ENCODE results near the gene GEMIN7. TPM values are rescaled to one million over a fixed set of nuclear protein-coding genes. Genes with fewer than 3 reads are reported as not detected.

The GEMIN7 gene
- total and polyA plus RNA-seq, 2 of the 13 experiments (the other 11 are each of a cell fraction or from before 2014, with no cell fraction given): 24.1 to 30.6 TPM

GRCh38 chr19:45098521-45099466, 19.7 kb downstream of the GEMIN7 start:
- 34% methylated on average over 7 of the region's 15 CpGs for WGBS (ENCODE audit: low lambda C conversion rate)
- in situ Hi-C loops (cut with HindIII; ENCODE audit: extremely low pct_ligation_motif_present, low pct_unique_long_range_greater_than_20kb) (no loop called here), intact Hi-C loops (cut with micrococcal nuclease; ENCODE audit: unreplicated experiment) (no loop called here)
- peak; percentile 56 for FAIRE-seq
- peak overlapping the region; percentile 69 for H3K9ac ChIP-seq (ENCODE audit: insufficient read depth, low read depth, low read length)
- no TSS peak for BruUV-seq (replicated peaks)
- POLR2A ChIA-PET: interaction anchor here (0.7 to 3.2 kb wide), 11 partner anchors 14 to 302 kb away, joined by 3 to 13 read pairs (median 5); partner anchors contain the start of genes BLOC1S3, CLASRP, GEMIN7 and TRAPPC6A
- peaks cover 0 to 5% of the 10 kb centered on the region in 2 experiments; a peak in 3 of 5 replicates for H3K36me3 ChIP-seq (replicated peaks in 1 of 2; ENCODE audit: control insufficient read depth in 1 of 2, insufficient read depth in 2 of 2, low read length in 2 of 2)
- peaks cover 100% of the 10 kb centered on the region for H3K4me1 ChIP-seq (ENCODE audit: insufficient read depth, low read length)
- peak overlapping the region; percentile 85 for H3K4me2 ChIP-seq (ENCODE audit: low read depth, low read length)
- H4K20me1 ChIP-seq (ENCODE audit: insufficient read depth, low read length): peaks cover 18% of the 10 kb centered on the region
- no peaks in the 10 kb centered on the region; a peak in 1 of 5 replicates for H3K27me3 ChIP-seq (ENCODE audit: control insufficient read depth in 1 of 2, insufficient read depth in 2 of 2, low read length in 2 of 2)
- H3K4me3 ChIP-seq (replicated peaks in 1 of 3; ENCODE audit: insufficient read depth in 1 of 3, low read depth in 2 of 3, low read length in 3 of 3): peak overlapping the region in 2 of 3 experiments; percentile 4 to 58; a peak in 5 of 6 replicates
- no peaks in the 10 kb centered on the region for H3K9me3 ChIP-seq (ENCODE audit: low read length)
- H2AFZ ChIP-seq (ENCODE audit: low read length): no peak overlapping the region
- H3K79me2 ChIP-seq (ENCODE audit: insufficient read depth, low read length): peaks cover 98% of the 10 kb centered on the region
- CTCF ChIA-PET (ENCODE audit: low intra/inter-chr PET ratio, low total read pairs): no interaction called here
- H3K27ac ChIP-seq (ENCODE audit: extremely low read length, insufficient read depth, low read length): peak overlapping the region; percentile 74
- peak; percentile 40 for DNase-seq (ENCODE audit: low spot score)
- peak; percentile 2 for ATAC-seq
- peak; percentile 44 for TF ChIP-seq TCF7 (IDR thresholded peaks at IDR 0.05; ENCODE audit: low read depth)
- TF ChIP-seq JARID2 (CRISPR knock-in tag; IDR thresholded peaks at IDR 0.05; ENCODE audit: insufficient replicate concordance): no peak
- no peak for TF ChIP-seq RCOR2 (CRISPR knock-in tag; IDR thresholded peaks at IDR 0.05)
- TF ChIP-seq REXO4 (CRISPR knock-in tag; IDR thresholded peaks at IDR 0.05; ENCODE audit: borderline replicate concordance): no peak
- TF ChIP-seq RBM39 (IDR thresholded peaks at IDR 0.05; ENCODE audit: low read depth, low read length, poor library complexity, severe bottlenecking): no peak
- peak; percentile 54; the same call in 1 of the 2 replicates for TF ChIP-seq SSRP1 (CRISPR knock-in tag; IDR thresholded peaks at IDR 0.05)
- TF ChIP-seq, protein P1, sequence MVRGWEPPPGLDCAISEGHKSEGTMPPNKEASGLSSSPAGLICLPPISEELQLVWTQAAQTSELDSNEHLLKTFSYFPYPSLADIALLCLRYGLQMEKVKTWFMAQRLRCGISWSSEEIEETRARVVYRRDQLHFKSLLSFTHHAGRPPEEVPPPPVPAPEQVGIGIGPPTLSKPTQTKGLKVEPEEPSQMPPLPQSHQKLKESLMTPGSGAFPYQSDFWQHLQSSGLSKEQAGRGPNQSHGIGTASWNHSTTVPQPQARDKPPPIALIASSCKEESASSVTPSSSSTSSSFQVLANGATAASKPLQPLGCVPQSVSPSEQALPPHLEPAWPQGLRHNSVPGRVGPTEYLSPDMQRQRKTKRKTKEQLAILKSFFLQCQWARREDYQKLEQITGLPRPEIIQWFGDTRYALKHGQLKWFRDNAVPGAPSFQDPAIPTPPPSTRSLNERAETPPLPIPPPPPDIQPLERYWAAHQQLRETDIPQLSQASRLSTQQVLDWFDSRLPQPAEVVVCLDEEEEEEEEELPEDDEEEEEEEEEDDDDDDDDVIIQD (CRISPR knock-in tag; IDR thresholded peaks at IDR 0.05; ENCODE audit: low read depth): 0 out of 2 replicates have a peak, but pooled peaks have one; percentile 6
- TF ChIP-seq FOXK2 (IDR thresholded peaks at IDR 0.05): no peak
- no peak for TF ChIP-seq YEATS2 (CRISPR knock-in tag; IDR thresholded peaks at IDR 0.05; ENCODE audit: borderline replicate concordance)
- no peak for TF ChIP-seq SP1 (IDR thresholded peaks at IDR 0.05)
- TF ChIP-seq SP1 (CRISPR knock-in tag; IDR thresholded peaks at IDR 0.05): no peak
- no peak for TF ChIP-seq ZNF441 (CRISPR knock-in tag; IDR thresholded peaks at IDR 0.05; ENCODE audit: borderline replicate concordance)
- no peak for TF ChIP-seq NR2F2 (IDR thresholded peaks at IDR 0.05; ENCODE audit: borderline replicate concordance, low read depth)
- TF ChIP-seq ATF5 (CRISPR knock-in tag; IDR thresholded peaks at IDR 0.05; ENCODE audit: low read depth): no peak
- TF ChIP-seq DNMT1 (CRISPR knock-in tag; IDR thresholded peaks at IDR 0.05): 0 out of 2 replicates have a peak, but pooled peaks have one; percentile 2
- 0 out of 2 replicates have a peak, but pooled peaks have one; percentile 41 for TF ChIP-seq MTF2 (CRISPR knock-in tag; IDR thresholded peaks at IDR 0.05; ENCODE audit: borderline replicate concordance)
